ENCODE data around the gene FZD2.

FZD2 gene

GRCh38 chr17:44546671-44547606 lies 10.3 kb upstream of the FZD2 start:
- no peak for DNase-seq (ENCODE audit: low read depth, low spot score)
- H3K4me3 ChIP-seq (ENCODE audit: low read depth, low read length), result no peak overlapping the region
- POLR2A ChIA-PET, result interaction anchor here (0.7 to 3.7 kb wide), 4 partner anchors 9 to 42 kb away, joined by 3 to 32 read pairs (median 4); partner anchors contain the start of gene FZD2
- CTCF ChIA-PET, result interaction anchor here (1.0 to 3.7 kb wide), 8 partner anchors 8 to 214 kb away, joined by 3 to 34 read pairs (median 6); partner anchors contain the start of gene FZD2
- TF ChIP-seq CTCF (IDR thresholded peaks at IDR 0.05; ENCODE audit: insufficient read depth, low read length, missing control alignments), result no peak

DNA sequence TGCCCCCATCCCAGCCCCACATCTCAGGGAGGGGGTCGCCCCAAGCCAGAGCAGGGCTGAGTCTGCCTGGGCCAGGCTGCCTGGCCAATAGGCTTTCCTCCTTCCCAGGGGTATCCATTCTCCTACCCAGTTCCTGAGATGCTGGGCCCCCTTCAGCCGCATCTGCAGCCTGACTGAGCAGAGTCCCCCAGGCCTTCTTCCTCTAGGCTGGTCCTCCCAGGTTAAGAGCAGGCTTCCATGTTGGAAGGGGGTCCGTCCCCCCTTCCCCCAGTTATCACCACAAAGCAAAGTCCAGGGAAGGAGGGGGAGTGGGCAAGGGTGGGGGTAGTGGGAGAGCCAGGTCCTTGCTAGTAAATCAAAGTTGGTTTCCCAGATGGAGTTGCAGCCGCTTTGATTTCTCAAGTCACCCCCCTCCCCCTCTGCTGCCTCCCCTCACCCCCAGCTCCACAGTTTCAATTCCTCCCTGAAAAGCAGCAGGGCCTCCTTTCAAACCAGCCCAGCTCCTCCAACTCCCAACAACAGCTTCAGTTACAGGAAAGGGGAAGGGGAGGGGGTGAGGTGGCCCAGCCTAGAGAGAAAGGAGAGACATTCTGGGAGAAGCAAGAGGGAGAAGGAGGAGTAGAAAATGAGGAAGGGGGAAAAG lies 9.5 kb upstream of the FZD2 start:
- CTCF ChIA-PET, result interaction anchor here (1.1 to 3.7 kb wide), 5 partner anchors 10 to 125 kb away, joined by 3 to 34 read pairs (median 6); partner anchors contain the start of gene FZD2
- DNase-seq (ENCODE audit: low read depth, low spot score), result no peak
- POLR2A ChIA-PET, result interaction anchor here (0.7 to 3.7 kb wide), 3 partner anchors 8 to 42 kb away, joined by 3 to 32 read pairs (median 4); partner anchors contain the start of gene FZD2
- TF ChIP-seq CTCF (IDR thresholded peaks at IDR 0.05; ENCODE audit: insufficient read depth, low read length, missing control alignments), result no peak
- no peak overlapping the region for H3K4me3 ChIP-seq (ENCODE audit: low read depth, low read length)

DNA sequence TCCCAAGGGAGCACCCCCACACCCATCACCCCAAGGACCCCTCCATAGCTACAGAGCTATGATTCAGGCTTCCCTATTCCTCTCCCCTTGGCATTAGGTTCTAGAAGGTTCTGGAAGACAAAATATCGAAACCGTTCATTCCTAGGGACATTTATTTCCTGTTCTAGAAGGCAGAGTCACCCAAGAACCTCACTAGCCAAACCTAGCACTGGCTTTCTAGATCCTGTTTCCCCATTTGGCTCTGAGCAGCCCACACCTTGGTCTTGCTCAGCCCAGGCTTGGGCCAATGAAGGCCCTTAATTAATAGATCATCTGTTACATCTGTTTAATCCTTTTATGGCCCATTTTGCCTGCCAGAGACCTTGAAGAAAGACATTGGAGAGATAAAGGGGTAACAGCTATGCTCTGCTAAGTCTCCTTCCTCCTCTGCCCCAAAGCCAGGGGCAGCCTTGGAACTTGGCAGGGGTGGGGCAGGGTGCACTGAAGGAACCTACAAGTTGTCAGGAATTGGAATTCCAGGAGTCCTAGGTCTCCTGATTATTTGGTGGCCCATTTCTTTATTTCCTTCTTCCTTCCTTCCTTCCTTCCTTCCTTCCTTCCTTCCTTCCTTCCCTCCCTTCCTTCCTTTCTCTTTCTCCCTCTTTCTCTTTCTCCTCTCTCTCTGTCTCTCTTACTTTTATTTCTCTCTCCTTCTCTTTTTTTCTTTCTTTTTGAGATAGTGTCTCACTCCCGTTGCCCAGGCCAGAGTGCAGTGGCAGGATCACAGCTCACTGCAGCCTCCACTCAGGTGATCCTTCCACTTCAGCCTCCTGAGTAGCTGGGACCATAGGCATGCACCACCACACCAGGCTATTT lies 8.7 kb upstream of the FZD2 start:
- no peak for DNase-seq (ENCODE audit: low read depth, low spot score)
- POLR2A ChIA-PET, result interaction anchor here (3.7 kb wide), 1 partner anchor 9 kb away, joined by 32 read pairs; the partner anchor contains the start of gene FZD2
- CTCF ChIA-PET, result interaction anchor here (0.6 to 3.7 kb wide), 3 partner anchors 9 to 118 kb away, joined by 3 to 34 read pairs (median 13); partner anchors contain the start of gene FZD2
- no peak for TF ChIP-seq CTCF (IDR thresholded peaks at IDR 0.05; ENCODE audit: insufficient read depth, low read length, missing control alignments)
- H3K4me3 ChIP-seq (ENCODE audit: low read depth, low read length), result no peak overlapping the region

DNA sequence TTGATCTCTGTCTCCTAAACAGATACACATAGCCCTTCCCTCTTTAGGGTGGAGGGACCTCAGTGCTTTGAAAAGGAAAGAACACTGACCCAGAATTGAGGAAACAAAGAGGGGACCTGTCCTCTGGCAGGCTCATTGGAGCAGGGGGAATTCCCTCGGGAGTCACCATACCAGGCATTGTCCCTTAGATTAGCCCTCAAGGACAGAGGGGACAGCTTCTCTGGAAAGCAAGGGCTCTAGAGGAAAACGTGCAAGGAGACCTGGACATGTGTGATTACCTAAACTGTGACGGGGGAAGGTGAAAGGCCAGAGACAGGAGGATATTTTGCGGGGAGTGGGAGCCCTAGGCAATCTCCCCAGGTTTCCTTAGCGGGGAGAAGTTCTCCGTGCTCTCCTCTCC lies 7.6 kb upstream of the FZD2 start:
- no peak overlapping the region for H3K4me3 ChIP-seq (ENCODE audit: low read depth, low read length)
- TF ChIP-seq CTCF (IDR thresholded peaks at IDR 0.05; ENCODE audit: insufficient read depth, low read length, missing control alignments), result no peak
- ChIA-PET CTCF (interaction anchor here (0.8 to 2.2 kb wide), 3 partner anchors 8 to 16 kb away, joined by 3 to 9 read pairs (median 4); no protein-coding TSS in a partner anchor), POLR2A (interaction anchor here (3.7 kb wide), 1 partner anchor 8 kb away, joined by 32 read pairs; the partner anchor contains the start of gene FZD2)
- DNase-seq (ENCODE audit: low read depth, low spot score), result no peak

DNA sequence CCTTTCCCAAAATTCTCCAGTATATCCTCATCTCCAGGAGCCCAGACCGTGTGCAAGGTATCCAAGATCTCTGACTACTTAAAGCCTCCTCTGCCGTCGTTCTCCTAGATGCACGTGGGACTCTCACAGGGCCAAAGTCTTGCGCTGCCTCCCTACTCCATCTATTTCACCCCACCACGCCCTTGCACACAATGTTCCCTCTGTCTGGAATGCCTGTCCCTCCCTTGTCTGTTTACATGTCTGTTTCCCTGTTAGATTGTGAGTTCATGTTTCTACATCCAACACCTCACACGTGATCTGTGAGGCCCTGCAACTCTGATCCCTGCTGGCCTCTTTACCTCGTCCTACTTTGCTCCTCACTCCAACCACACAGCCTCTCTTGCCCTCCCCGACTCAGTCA lies 4.9 kb upstream of the FZD2 start:
- ChIA-PET POLR2A (interaction anchor here (0.6 kb wide), 1 partner anchor 63 kb away, joined by 3 read pairs; no protein-coding TSS in a partner anchor), CTCF (interaction anchor here (0.8 kb wide), 1 partner anchor 19 kb away, joined by 3 read pairs; no protein-coding TSS in a partner anchor)
- no peak for DNase-seq (ENCODE audit: low read depth, low spot score)
- no peak overlapping the region for H3K4me3 ChIP-seq (ENCODE audit: low read depth, low read length)
- no peak for TF ChIP-seq CTCF (IDR thresholded peaks at IDR 0.05; ENCODE audit: insufficient read depth, low read length, missing control alignments)
